Measurements from ENCODE around the gene RELT.

RELT gene

DNA sequence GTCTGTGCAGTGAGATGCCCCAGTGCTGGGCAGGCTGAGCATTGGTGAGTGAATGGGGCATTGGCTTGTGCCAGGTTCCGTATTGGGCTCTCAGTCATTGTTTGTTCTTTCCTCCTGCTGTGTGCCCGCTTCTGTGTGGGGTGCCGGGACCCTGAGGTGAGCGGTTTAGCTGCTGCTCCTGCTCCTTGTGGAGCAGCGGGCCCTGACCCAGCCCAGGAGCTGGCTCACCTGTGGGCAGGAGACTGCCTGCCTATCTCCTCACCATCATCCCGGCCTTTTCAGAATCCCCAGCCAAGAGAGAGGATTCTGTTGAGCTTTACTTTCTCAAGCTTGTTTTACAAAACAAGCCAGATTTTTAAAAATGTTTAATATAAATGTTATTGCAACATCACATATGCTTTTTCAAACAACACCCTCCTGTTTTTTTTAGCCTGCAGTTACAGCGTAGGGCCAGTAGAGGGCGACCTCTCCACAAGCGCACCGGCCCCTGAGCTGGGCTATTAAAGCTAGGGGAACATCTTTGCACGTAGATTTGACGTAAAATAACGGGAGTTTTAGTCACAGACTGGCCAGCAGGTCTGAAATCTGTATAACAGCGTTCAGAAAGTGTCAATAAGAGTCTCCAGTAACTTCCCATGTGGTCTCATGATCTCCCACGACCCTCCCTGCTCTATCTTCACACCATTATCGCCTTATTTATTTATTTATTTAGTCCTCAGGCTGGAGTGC is 25.1 kb upstream of the RELT start:
- peak; percentile 78 for DNase-seq (ENCODE audit: insufficient read length)
- TF ChIP-seq POLR2AphosphoS5 (IDR thresholded peaks at IDR 0.05; ENCODE audit: low read depth, low read length): no peak
- no peak for TF ChIP-seq POLR2A (IDR thresholded peaks at IDR 0.05; ENCODE audit: low read depth, low read length)
- no peak for TF ChIP-seq TAF1 (IDR thresholded peaks at IDR 0.05; ENCODE audit: borderline replicate concordance, low read depth, low read length)
- peak; percentile 95 for FAIRE-seq

DNA sequence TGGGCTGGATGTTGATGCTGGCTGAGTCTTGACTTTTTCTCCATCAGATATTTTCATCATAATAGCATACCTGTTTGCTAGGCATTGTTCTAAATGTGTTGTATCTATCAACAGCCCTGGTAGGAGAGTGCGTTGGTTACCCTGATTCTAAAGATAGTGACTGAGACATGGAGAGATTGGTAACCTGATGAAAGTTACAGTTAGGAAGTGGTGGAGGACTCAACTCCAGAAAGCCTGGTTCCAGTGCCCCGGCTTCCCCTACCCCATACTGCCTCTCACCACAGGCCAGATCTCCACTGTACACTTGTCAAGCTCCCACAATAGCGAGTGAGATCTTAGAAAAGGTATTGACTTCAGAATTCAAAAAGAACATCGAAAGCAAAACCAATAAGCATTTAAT is 22.8 kb upstream of the RELT start:
- no peak for TF ChIP-seq TAF1 (IDR thresholded peaks at IDR 0.05; ENCODE audit: borderline replicate concordance, low read depth, low read length)
- TF ChIP-seq POLR2A (IDR thresholded peaks at IDR 0.05; ENCODE audit: low read depth, low read length): no peak
- TF ChIP-seq POLR2AphosphoS5 (IDR thresholded peaks at IDR 0.05; ENCODE audit: low read depth, low read length): no peak
- no peak for FAIRE-seq
- no peak for DNase-seq (ENCODE audit: insufficient read length)

DNA sequence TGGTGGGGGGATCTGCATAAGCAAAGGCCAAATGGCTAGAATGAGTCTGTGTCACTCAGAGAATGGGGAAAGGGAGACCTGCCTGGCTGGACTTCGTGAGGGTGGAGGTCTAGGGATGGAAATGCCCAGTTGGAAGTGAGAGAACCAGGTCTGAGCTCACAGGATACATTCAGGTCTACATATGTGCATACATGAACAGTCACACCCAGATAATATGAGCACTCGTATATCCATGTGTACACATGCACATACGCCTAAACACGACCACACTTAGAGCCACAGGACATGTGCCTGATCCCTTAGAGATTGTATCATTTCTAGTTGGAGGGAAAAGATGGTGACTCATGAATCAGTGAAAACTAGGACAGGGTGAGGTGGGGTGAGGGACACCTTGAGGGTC is 21.1 kb upstream of the RELT start:
- no peak for TF ChIP-seq TAF1 (IDR thresholded peaks at IDR 0.05; ENCODE audit: borderline replicate concordance, low read depth, low read length)
- TF ChIP-seq POLR2A (IDR thresholded peaks at IDR 0.05; ENCODE audit: low read depth, low read length): no peak
- TF ChIP-seq POLR2AphosphoS5 (IDR thresholded peaks at IDR 0.05; ENCODE audit: low read depth, low read length): no peak
- DNase-seq (ENCODE audit: insufficient read length) (no peak), FAIRE-seq (no peak)

DNA sequence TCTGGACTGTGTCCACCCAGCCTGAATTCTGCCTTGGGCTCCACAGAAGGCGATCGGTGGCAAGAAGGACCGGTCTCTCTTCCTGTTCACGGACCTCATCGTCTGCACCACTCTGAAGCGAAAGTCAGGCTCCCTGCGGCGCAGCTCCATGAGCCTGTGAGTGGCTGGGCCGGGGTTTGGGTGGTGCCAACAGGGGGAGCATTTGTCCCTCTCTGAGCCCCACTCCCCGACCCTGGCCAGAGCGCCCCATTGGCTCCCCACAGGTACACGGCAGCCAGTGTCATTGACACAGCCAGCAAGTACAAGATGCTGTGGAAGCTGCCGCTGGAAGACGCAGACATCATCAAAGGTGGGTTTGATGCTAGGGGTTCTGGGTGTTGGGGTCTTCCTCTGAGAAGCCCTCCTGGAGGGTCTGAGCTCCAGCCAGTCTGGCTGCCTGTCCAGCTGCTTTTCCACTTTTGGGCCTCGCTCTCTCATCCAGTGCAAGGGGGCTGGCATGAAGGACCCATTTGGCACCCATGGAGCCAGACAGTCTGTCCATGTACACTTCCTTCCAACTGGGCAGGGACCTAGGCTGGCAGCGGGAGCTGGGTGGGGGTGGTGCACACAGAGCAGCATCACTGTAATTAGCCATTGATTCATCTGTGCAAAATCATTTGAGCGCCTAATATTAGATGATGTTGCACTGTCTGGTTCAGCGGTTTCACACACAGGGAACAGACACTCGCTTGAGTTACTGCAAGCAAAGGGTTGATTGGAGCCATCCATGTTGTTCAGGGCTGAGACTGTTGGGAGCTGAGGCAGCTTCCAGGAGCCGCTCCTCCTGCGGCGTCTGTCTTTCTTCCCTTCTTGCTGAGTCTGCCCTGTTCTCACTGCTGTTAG is 19.0 kb upstream of the RELT start:
- FAIRE-seq (no peak), DNase-seq (ENCODE audit: insufficient read length) (no peak)
- TF ChIP-seq POLR2A (IDR thresholded peaks at IDR 0.05; ENCODE audit: low read depth, low read length) (no peak), POLR2AphosphoS5 (IDR thresholded peaks at IDR 0.05; ENCODE audit: low read depth, low read length) (no peak), TAF1 (IDR thresholded peaks at IDR 0.05; ENCODE audit: borderline replicate concordance, low read depth, low read length) (no peak)

DNA sequence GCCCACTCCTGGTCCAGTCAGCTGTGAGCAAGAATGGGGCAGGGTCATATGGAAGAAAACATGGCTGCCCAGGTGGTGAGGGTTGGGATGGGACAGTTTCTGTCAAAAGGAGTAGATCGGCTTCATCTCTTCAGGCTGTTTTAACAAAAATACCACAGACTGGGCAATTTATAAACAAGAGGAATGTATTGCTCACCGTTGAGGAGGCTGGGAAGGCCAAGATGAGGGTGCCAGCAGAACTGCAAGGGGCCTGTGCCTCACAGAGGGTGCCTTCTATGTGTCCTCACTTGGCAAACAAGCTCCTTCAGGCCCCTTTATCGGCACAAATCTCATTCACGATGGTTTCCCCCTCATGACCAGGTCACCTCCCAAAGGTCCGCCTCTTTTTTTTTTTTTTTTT is 18.1 kb upstream of the RELT start:
- DNase-seq (ENCODE audit: insufficient read length): no peak
- TF ChIP-seq POLR2AphosphoS5 (IDR thresholded peaks at IDR 0.05; ENCODE audit: low read depth, low read length) (no peak), TAF1 (IDR thresholded peaks at IDR 0.05; ENCODE audit: borderline replicate concordance, low read depth, low read length) (no peak), POLR2A (IDR thresholded peaks at IDR 0.05; ENCODE audit: low read depth, low read length) (no peak)
- FAIRE-seq: no peak

DNA sequence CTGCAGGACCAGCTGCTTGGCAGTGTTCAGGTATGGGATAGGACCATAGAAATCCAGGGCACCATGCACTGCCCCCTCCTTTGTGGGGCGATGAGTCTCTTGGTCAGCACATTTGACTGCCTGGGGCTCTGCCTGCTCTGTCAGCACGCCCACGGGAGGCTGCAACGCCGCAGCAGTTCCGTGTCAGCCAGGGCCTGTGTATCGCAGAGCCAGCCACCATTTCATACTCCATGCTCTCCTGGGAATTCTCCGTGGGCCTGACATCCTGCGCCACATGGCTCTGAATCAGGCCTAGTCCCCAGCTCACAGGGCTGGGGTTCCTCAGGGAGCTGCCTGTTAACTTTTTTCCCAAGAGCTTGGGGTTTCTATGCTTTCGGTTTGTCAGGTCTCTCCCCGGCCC is 16.9 kb upstream of the RELT start:
- no peak for TF ChIP-seq POLR2AphosphoS5 (IDR thresholded peaks at IDR 0.05; ENCODE audit: low read depth, low read length)
- no peak for TF ChIP-seq TAF1 (IDR thresholded peaks at IDR 0.05; ENCODE audit: borderline replicate concordance, low read depth, low read length)
- no peak for TF ChIP-seq POLR2A (IDR thresholded peaks at IDR 0.05; ENCODE audit: low read depth, low read length)
- FAIRE-seq: no peak
- DNase-seq (ENCODE audit: insufficient read length): no peak

DNA sequence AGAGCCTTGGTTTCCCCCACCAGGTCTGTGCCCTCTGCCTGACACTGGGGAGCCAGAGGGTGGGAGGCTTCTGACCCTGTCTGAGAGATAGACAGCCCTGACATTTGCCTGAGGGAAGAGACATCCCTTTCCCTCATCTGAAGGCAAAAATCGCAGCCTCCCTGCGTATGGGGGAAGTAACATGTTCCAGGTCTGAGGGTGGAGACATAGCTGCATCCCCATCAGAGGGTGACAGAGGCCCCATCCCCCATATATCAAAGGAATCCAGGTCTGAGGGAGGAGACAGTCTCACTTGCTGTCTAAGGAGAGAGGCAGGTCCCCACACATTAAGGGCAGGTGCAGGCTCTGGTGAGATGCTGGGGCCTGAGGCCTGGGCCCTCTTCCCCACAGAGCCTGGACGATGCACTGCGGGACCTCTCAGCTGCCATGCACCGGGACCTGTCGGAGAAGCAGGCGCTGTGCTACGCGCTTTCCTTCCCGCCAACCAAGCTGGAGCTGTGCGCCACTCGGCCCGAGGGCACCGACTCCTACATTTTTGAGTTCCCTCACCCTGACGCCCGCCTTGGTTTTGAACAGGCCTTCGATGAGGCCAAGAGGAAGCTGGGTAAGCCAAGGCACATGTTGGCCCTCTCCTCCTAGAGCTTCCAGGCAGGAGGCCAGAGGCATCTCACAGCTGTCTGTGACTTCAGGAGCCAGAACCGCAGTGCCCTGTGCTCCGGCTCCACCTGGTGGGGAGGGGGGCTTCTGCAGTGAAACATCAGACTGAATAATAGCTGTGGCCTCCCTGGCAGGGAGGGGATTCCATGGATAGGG is 16.1 kb upstream of the RELT start:
- TF ChIP-seq POLR2A (IDR thresholded peaks at IDR 0.05; ENCODE audit: low read depth, low read length): no peak
- TF ChIP-seq TAF1 (IDR thresholded peaks at IDR 0.05; ENCODE audit: borderline replicate concordance, low read depth, low read length): no peak
- no peak for TF ChIP-seq POLR2AphosphoS5 (IDR thresholded peaks at IDR 0.05; ENCODE audit: low read depth, low read length)
- FAIRE-seq (no peak), DNase-seq (ENCODE audit: insufficient read length) (no peak)

DNA sequence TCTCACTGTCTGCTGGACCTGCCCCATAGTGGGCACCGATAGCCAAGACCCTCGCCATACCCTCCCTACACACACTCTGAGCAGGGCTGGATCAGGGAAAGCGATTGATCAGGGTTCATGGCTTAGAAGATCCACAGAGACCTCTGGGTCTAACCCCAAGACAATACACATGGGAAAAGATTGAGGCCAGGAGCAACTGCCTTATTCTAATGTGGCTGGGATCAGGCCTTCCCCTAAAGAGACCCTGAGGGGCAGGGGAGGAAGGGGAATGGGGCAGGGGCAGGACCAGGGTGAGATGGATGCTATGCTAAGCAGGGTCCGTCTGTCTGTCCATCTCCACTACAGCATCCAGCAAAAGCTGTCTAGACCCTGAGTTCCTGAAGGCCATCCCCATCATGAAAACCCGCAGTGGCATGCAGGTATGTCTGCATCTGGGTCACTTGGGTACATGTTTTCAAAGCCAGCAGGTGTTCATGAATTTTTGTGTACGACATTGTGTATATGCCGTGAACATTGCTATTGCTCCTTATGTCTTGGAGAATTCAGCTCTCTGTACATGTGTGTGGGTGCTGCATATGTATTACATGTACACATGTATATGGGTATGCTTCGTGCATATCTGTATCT is 15.3 kb upstream of the RELT start:
- no peak for TF ChIP-seq POLR2AphosphoS5 (IDR thresholded peaks at IDR 0.05; ENCODE audit: low read depth, low read length)
- no peak for TF ChIP-seq TAF1 (IDR thresholded peaks at IDR 0.05; ENCODE audit: borderline replicate concordance, low read depth, low read length)
- TF ChIP-seq POLR2A (IDR thresholded peaks at IDR 0.05; ENCODE audit: low read depth, low read length): no peak
- DNase-seq (ENCODE audit: insufficient read length) (no peak), FAIRE-seq (no peak)

DNA sequence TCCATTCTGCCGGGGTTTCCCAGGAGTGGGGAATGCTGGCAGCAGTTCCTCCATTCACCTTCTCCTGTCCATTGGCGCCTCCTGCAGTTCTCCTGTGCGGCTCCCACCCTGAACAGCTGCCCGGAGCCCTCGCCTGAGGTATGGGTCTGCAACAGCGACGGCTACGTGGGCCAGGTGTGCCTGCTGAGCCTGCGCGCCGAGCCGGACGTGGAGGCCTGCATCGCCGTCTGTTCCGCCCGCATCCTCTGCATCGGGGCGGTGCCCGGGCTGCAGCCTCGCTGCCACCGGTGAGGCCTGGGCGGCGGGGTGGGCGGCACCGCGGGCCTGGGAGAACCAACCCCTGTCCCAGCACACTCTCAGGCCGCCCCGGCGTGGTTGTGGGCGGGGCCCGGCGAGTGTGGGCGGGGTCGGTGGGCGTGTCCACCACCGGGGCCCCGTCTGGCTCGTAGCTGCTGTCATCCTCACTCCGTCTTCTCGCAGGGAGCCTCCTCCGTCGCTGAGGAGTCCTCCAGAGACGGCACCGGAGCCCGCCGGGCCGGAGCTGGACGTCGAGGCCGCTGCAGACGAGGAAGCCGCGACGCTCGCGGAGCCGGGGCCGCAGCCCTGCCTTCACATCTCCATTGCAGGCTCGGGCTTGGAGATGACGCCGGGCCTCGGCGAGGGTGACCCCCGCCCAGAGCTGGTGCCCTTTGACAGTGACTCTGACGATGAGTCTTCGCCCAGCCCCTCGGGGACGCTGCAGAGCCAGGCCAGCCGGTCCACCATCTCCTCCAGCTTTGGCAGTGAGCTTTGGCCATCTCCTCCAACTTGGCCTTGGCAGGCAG is 14.0 kb upstream of the RELT start:
- FAIRE-seq (no peak), DNase-seq (ENCODE audit: insufficient read length) (no peak)
- TF ChIP-seq POLR2A (IDR thresholded peaks at IDR 0.05; ENCODE audit: low read depth, low read length): no peak
- no peak for TF ChIP-seq TAF1 (IDR thresholded peaks at IDR 0.05; ENCODE audit: borderline replicate concordance, low read depth, low read length)
- TF ChIP-seq POLR2AphosphoS5 (IDR thresholded peaks at IDR 0.05; ENCODE audit: low read depth, low read length): no peak

DNA sequence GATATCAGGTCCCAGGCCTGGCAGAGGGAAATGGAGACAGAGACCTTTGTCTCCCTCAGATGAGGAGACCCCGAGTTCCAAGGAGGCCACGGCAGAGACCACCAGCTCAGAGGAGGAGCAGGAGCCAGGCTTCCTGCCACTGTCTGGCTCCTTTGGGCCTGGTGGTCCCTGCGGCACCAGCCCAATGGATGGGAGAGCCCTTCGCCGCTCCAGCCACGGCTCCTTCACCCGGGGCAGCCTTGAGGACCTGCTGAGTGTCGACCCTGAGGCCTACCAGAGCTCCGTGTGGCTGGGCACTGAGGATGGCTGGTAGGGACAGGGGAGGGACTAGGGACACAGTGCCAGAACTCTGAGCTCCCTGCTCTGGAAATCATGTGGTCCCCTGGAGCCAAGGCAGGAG is 13.1 kb upstream of the RELT start:
- no peak for FAIRE-seq
- no peak for DNase-seq (ENCODE audit: insufficient read length)
- TF ChIP-seq TAF1 (IDR thresholded peaks at IDR 0.05; ENCODE audit: borderline replicate concordance, low read depth, low read length): no peak
- no peak for TF ChIP-seq POLR2A (IDR thresholded peaks at IDR 0.05; ENCODE audit: low read depth, low read length)
- no peak for TF ChIP-seq POLR2AphosphoS5 (IDR thresholded peaks at IDR 0.05; ENCODE audit: low read depth, low read length)
